GM23248 (cell line): ENCODE results near the gene TCEA2. TPM values are rescaled to one million over a fixed set of nuclear protein-coding genes. Genes with fewer than 3 reads are reported as not detected.

Experiments used
- DNase-seq: peaks from one replicate; pipeline ENCODE4 v3.0.0-alpha.2; 2015
- H2AFZ ChIP-seq: fragments of 200-600 bp; sonication (generic); 2 replicates; pipeline ENCODE4 v1.6.1; 2016; ENCODE audit warnings: antibody characterized with exemption
- H3F3A ChIP-seq: fragments of 200-600 bp; sonication (generic); 2 replicates; pipeline ENCODE4 v1.6.1; 2016; ENCODE audit warnings: mild to moderate bottlenecking, antibody characterized with exemption, mixed run types; ENCODE audit not compliant: insufficient read depth
- H3K27ac ChIP-seq: fragments of 200-600 bp; sonication (generic); 2 replicates; pipeline ENCODE4 v1.5.1; 2016; ENCODE audit warnings: mild to moderate bottlenecking
- H3K27me3 ChIP-seq: fragments of 200-600 bp; sonication (generic); replicated peaks from 2 replicates; pipeline ENCODE4 v1.6.1; 2016; ENCODE audit warnings: mild to moderate bottlenecking; ENCODE audit not compliant: insufficient read depth
- H3K36me3 ChIP-seq: fragments of 200-600 bp; sonication (generic); 2 replicates; pipeline ENCODE4 v1.6.1; 2016; ENCODE audit warnings: low read depth, mild to moderate bottlenecking
- H3K4me1 ChIP-seq: fragments of 200-600 bp; sonication (generic); 2 replicates; pipeline ENCODE4 v1.6.1; 2016; ENCODE audit warnings: mild to moderate bottlenecking; ENCODE audit not compliant: insufficient read depth
- H3K4me2 ChIP-seq: fragments of 200-600 bp; sonication (generic); one replicate; pipeline ENCODE4 v1.6.1; 2016; ENCODE audit warnings: mild to moderate bottlenecking; ENCODE audit not compliant: unreplicated experiment
- H3K4me3 ChIP-seq: fragments of 200-600 bp; sonication (generic); 2 replicates; pipeline ENCODE4 v1.5.1; 2016; ENCODE audit warnings: mild to moderate bottlenecking
- H3K79me2 ChIP-seq: fragments of 200-600 bp; sonication (generic); 2 replicates; pipeline ENCODE4 v1.6.1; 2016; ENCODE audit warnings: mild to moderate bottlenecking; ENCODE audit not compliant: insufficient read depth
- H3K9ac ChIP-seq: fragments of 200-600 bp; sonication (generic); 2 replicates; pipeline ENCODE4 v1.6.1; 2016; ENCODE audit warnings: mild to moderate bottlenecking
- H3K9me2 ChIP-seq: fragments of 200-600 bp; sonication (generic); 2 replicates; pipeline ENCODE4 v1.6.1; 2016; ENCODE audit warnings: mixed run types, mild to moderate bottlenecking, moderate library complexity; ENCODE audit not compliant: insufficient read depth
- H3K9me3 ChIP-seq: fragments of 200-600 bp; sonication (generic); one replicate; pipeline ENCODE4 v1.6.1; 2017; ENCODE audit warnings: low read depth
- H4K20me1 ChIP-seq: fragments of 200-600 bp; sonication (generic); 2 replicates; pipeline ENCODE4 v1.6.0; 2016; ENCODE audit not compliant: insufficient read depth
- EZH2 ChIP-seq: fragments of 200-600 bp; sonication (generic); IDR thresholded peaks from 2 replicates; pipeline ENCODE4 v1.6.1; 2018; ENCODE audit warnings: antibody characterized with exemption, mild to moderate bottlenecking; ENCODE audit not compliant: insufficient read depth, poor library complexity, severe bottlenecking
- EZH2phosphoT487 ChIP-seq: fragments of 200-600 bp; sonication (generic); IDR thresholded peaks from 2 replicates; pipeline ENCODE4 v1.6.1; 2018; ENCODE audit warnings: antibody characterized with exemption, moderate library complexity, mild to moderate bottlenecking, low read depth; ENCODE audit not compliant: insufficient read depth
- WGBS, 2 experiments: methylation state at CpG; one replicate each; pipeline ENCODE4 v1.1.6; 2015 to 2017; ENCODE audit warnings: low lambda C conversion rate in 2 of 2, low coverage in 1 of 2; ENCODE audit errors: missing lambda C conversion rate in 2 of 2; 5-methylcytosine and 5-hydroxymethylcytosine counted together
- in situ Hi-C: fragments of 300-500 bp; cut with MboI; formaldehyde crosslinking; loops from 2 replicates; pipeline ENCODE4 v1.15.0; 2020
- polyA plus RNA-seq: library from polyadenylated mRNA; unstranded; fragments of >200 nt; fragmentation: Nextera tagmentation; extraction: Ambion mirVana; gene quantifications from 2 replicates; pipeline ENCODE4 v1.2.1, GENCODE V29; 2016
- total RNA-seq: library from RNA; depleted of rRNA; stranded (reverse); fragments of >200 nt; shearing (Covaris generic); gene quantifications from 2 replicates; pipeline ENCODE4 v1.2.3, GENCODE V29; 2014

TCEA2 gene
- total and polyA plus RNA-seq, 2 experiments from 2014 or later, result 34.3 to 70.7 TPM

- no peaks in the 10 kb centered on the region for H4K20me1 ChIP-seq
- H3K4me1 ChIP-seq, result no peaks in the 10 kb centered on the region
- no peaks in the 10 kb centered on the region; the same call in 1 of the 2 replicates for H3K27me3 ChIP-seq
- TF ChIP-seq EZH2phosphoT487 (no peak), EZH2 (no peak)
- H3F3A ChIP-seq, result no peaks in the 10 kb centered on the region
- 56 to 68% methylated on average over 8 to 10 of the region's 10 CpGs for WGBS, 2 experiments
- no peak overlapping the region for H3K27ac ChIP-seq
- H3K36me3 ChIP-seq, result no peaks in the 10 kb centered on the region
- in situ Hi-C loops, result no loop called here
- H3K79me2 ChIP-seq, result no peaks in the 10 kb centered on the region
- no peak for DNase-seq
- H3K9ac ChIP-seq, result no peak overlapping the region
- H3K9me2 ChIP-seq, result no peaks in the 10 kb centered on the region
- H2AFZ ChIP-seq, result no peak overlapping the region
- H3K4me3 ChIP-seq, result no peak overlapping the region
- no peak overlapping the region for H3K4me2 ChIP-seq
- H3K9me3 ChIP-seq, result no peaks in the 10 kb centered on the region
Measured at GRCh38 chr20:64110411-64111068, 47.5 kb downstream of the TCEA2 start.

GRCh38 chr20:64111841-64112641 is 49.0 kb downstream of the TCEA2 start:
- TF ChIP-seq EZH2, result no peak
- no peak for TF ChIP-seq EZH2phosphoT487
- in situ Hi-C loops, result no loop called here

GRCh38 chr20:64112691-64113443 is 49.9 kb downstream of the TCEA2 start:
- in situ Hi-C loops, result no loop called here
- TF ChIP-seq EZH2phosphoT487, result no peak
- no peak for TF ChIP-seq EZH2
- no peak overlapping the region for H3K4me3 ChIP-seq
- no peak overlapping the region for H2AFZ ChIP-seq
- H3K4me1 ChIP-seq, result no peaks in the 10 kb centered on the region
- H3K36me3 ChIP-seq, result no peaks in the 10 kb centered on the region
- no peaks in the 10 kb centered on the region for H3K9me3 ChIP-seq
- DNase-seq, result no peak
- H3K9me2 ChIP-seq, result no peaks in the 10 kb centered on the region
- no peaks in the 10 kb centered on the region for H3K79me2 ChIP-seq
- no peaks in the 10 kb centered on the region for H4K20me1 ChIP-seq
- H3K27ac ChIP-seq, result no peak overlapping the region
- no peak overlapping the region for H3K4me2 ChIP-seq
- H3K27me3 ChIP-seq, result no peaks in the 10 kb centered on the region; the same call in 1 of the 2 replicates
- no peak overlapping the region for H3K9ac ChIP-seq
- 42 to 50% methylated on average over 18 of the region's 18 CpGs for WGBS, 2 experiments
- no peaks in the 10 kb centered on the region for H3F3A ChIP-seq

More at GRCh38 chr20:64111841-64112641, 49.0 kb downstream of the TCEA2 start:
- Histone ChIP-seq H3K9me2 (no peaks in the 10 kb centered on the region), H3F3A (no peaks in the 10 kb centered on the region), H4K20me1 (no peaks in the 10 kb centered on the region), H3K36me3 (no peaks in the 10 kb centered on the region), H3K79me2 (no peaks in the 10 kb centered on the region), H3K4me2 (no peak overlapping the region), H3K4me3 (no peak overlapping the region), H3K27ac (no peak overlapping the region), H3K9ac (no peak overlapping the region), H3K4me1 (no peaks in the 10 kb centered on the region), H2AFZ (no peak overlapping the region), H3K9me3 (no peaks in the 10 kb centered on the region), H3K27me3 (no peaks in the 10 kb centered on the region; the same call in 1 of the 2 replicates)
- no peak for DNase-seq
- 71 to 73% methylated on average over 14 to 19 of the region's 19 CpGs for WGBS, 2 experiments

DNA sequence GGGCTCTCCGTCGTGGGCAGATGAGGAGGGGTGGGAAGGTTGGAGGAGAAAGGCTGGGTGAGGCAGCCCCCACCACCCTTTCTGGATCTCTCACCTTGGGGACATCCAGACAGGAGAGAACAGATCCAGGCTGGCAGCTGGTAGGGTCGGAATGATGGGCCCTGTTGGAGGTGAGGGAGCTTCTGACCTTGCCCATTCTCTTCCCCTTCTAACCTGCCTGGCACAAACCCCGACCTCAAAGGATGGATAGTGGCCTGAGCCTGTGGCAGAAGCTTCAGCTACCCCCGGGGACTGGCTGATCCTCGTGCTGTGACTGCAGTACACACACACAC is 50.4 kb downstream of the TCEA2 start:
- no peaks in the 10 kb centered on the region; the same call in 1 of the 2 replicates for H3K27me3 ChIP-seq
- no peaks in the 10 kb centered on the region for H3F3A ChIP-seq
- H3K4me3 ChIP-seq, result no peak overlapping the region
- WGBS, 2 experiments, result 39 to 46% methylated on average over 6 of the region's 6 CpGs
- no peak overlapping the region for H3K9ac ChIP-seq
- no peak overlapping the region for H3K4me2 ChIP-seq
- no peaks in the 10 kb centered on the region for H3K9me3 ChIP-seq
- DNase-seq, result no peak
- in situ Hi-C loops, result no loop called here
- no peak overlapping the region for H2AFZ ChIP-seq
- no peak overlapping the region for H3K27ac ChIP-seq
- TF ChIP-seq EZH2phosphoT487 (no peak), EZH2 (no peak)
- H3K36me3 ChIP-seq, result no peaks in the 10 kb centered on the region
- no peaks in the 10 kb centered on the region for H3K79me2 ChIP-seq
- no peaks in the 10 kb centered on the region for H4K20me1 ChIP-seq
- no peaks in the 10 kb centered on the region for H3K4me1 ChIP-seq
- H3K9me2 ChIP-seq, result no peaks in the 10 kb centered on the region
